Natural killer cell treated with Interleukin-12 subunit alpha and Interleukin-12 subunit beta and Interleukin-15 and Interleukin-18, amount 100 ng/mL, for 72 hours (primary cell): ENCODE data around the gene RDH12. TPM values are rescaled to one million over a fixed set of nuclear protein-coding genes. Genes with fewer than 3 reads are reported as not detected.

Experiments used
- ATAC-seq, 2 donors: fragments of 150-1000 bp; cut with Tn5 transposase in 1 of 2; sonication (Bioruptor Pico), chemical (Tn5 transposase) in 1 of 2; 2 replicates each; pipeline ENCODE4 v1.10.0; 2021
- DNase-seq: peaks from one replicate; pipeline ENCODE4 v3.0.0; 2022; ENCODE audit warnings: low spot score
- H3K27ac Mint-ChIP-seq, 2 donors: 1 replicate in 1 of 2; 2 replicates in 1 of 2; pipeline ENCODE4 v1.8.0; 2022; ENCODE audit warnings: mixed read lengths in 2 of 2, mild to moderate bottlenecking in 1 of 2, moderate library complexity in 1 of 2
- H3K27me3 Mint-ChIP-seq, 2 donors: 1 replicate in 1 of 2; 2 replicates in 1 of 2; pipeline ENCODE4 v1.8.0; 2022; ENCODE audit warnings: mixed read lengths in 2 of 2
- H3K36me3 Mint-ChIP-seq: one replicate; pipeline ENCODE4 v1.8.0; 2022; ENCODE audit warnings: mixed read lengths
- H3K4me1 Mint-ChIP-seq, 2 donors: 1 replicate in 1 of 2; 2 replicates in 1 of 2; pipeline ENCODE4 v1.8.0; 2022; ENCODE audit warnings: low read depth in 2 of 2, mixed read lengths in 2 of 2, mild to moderate bottlenecking in 1 of 2
- H3K4me3 Mint-ChIP-seq: one replicate; pipeline ENCODE4 v1.8.0; 2022; ENCODE audit warnings: mixed read lengths
- H3K9me3 Mint-ChIP-seq: 2 replicates; pipeline ENCODE4 v1.8.0; 2022; ENCODE audit warnings: mixed read lengths
- total RNA-seq, 2 donors: library from RNA; stranded (reverse); gene quantifications; one replicate each; pipeline ENCODE4 v1.2.3, GENCODE V29; 2022

The RDH12 gene
- total RNA-seq, 2 donors from 2014 or later = not detected

- H3K27me3 Mint-ChIP-seq = no peaks in the 10 kb centered on the region
- peaks cover 22% of the 10 kb centered on the region for H3K36me3 Mint-ChIP-seq
- H3K4me3 Mint-ChIP-seq = no peak overlapping the region
- ATAC-seq (no peak), DNase-seq (no peak)
- no peak overlapping the region for H3K27ac Mint-ChIP-seq
- no peaks in the 10 kb centered on the region for H3K4me1 Mint-ChIP-seq
- H3K9me3 Mint-ChIP-seq = no peaks in the 10 kb centered on the region
Observed at GRCh38 chr14:67768219-67768618, 66.5 kb downstream of the RDH12 start.

DNA sequence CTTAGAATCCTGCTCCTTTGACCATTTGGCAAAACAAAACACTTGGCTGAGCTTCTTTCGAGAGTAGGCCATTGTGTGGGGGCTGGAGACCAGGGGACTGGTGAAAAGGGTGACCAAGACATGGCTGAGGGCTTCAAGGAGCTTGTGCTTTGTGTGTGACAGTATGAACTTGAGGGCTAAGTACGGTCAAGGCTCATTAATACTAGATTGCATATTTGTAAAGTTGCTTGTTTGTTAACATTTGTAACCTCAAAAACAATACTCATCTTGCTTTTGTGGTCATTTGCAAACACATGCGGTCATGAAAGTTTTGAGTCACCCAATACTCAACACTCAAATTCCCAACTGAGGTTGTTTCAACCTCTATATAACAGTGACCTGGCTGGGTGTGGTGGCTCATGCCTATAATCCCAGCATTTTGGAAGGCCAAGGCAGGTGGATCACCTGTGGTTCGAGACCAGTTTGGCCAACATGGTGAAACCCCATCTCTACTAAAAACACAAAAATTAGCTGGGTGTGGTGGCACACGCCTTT lies 72.2 kb downstream of the RDH12 start:
- no peak for ATAC-seq
- peaks cover 35% of the 10 kb centered on the region for H3K36me3 Mint-ChIP-seq
- no peaks in the 10 kb centered on the region for H3K27me3 Mint-ChIP-seq
- H3K4me1 Mint-ChIP-seq = no peaks in the 10 kb centered on the region
- no peak overlapping the region for H3K27ac Mint-ChIP-seq
- H3K9me3 Mint-ChIP-seq = no peaks in the 10 kb centered on the region
- H3K4me3 Mint-ChIP-seq = no peak overlapping the region
- DNase-seq = no peak

GRCh38 chr14:67776653-67777322 lies 75.1 kb downstream of the RDH12 start:
- H3K27ac Mint-ChIP-seq = no peak overlapping the region
- peaks cover 36% of the 10 kb centered on the region for H3K36me3 Mint-ChIP-seq
- no peaks in the 10 kb centered on the region for H3K27me3 Mint-ChIP-seq
- DNase-seq (no peak), ATAC-seq (no peak)
- no peaks in the 10 kb centered on the region for H3K4me1 Mint-ChIP-seq
- no peaks in the 10 kb centered on the region for H3K9me3 Mint-ChIP-seq
- H3K4me3 Mint-ChIP-seq = no peak overlapping the region

- DNase-seq (no peak), ATAC-seq (no peak)
- Mint-ChIP-seq H3K27me3 (no peaks in the 10 kb centered on the region), H3K36me3 (peaks cover 36% of the 10 kb centered on the region), H3K9me3 (no peaks in the 10 kb centered on the region), H3K4me3 (no peak overlapping the region), H3K4me1 (no peaks in the 10 kb centered on the region), H3K27ac (no peak overlapping the region)
Observed at GRCh38 chr14:67778792-67779191, 77.1 kb downstream of the RDH12 start.

DNA sequence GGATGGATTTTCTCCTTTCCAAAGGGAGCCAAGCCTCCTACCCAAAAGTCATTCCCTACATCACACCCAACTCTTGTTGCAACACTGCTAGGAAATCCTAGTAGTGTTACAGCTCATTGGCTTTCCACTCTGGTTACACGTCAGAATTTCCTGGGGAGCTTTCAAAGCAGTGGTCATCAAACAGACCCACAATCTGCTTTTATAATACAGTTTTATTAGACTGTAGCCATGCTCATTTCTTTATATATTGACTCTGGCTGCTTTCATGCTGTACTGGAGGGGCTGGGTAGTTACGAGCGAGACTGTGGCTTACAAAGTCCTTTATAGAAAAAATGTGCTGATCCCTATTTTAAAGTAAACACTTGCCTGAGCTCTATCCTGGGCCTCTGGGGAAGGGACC lies 80.4 kb downstream of the RDH12 start:
- DNase-seq (no peak), ATAC-seq (no peak)
- H3K9me3 Mint-ChIP-seq = no peaks in the 10 kb centered on the region
- no peak overlapping the region for H3K4me3 Mint-ChIP-seq
- no peak overlapping the region for H3K27ac Mint-ChIP-seq
- no peaks in the 10 kb centered on the region for H3K4me1 Mint-ChIP-seq
- H3K36me3 Mint-ChIP-seq = peaks cover 27% of the 10 kb centered on the region
- no peaks in the 10 kb centered on the region for H3K27me3 Mint-ChIP-seq

Other genes with a start within 250 kb of the RDH12 start
- gene TMEM229B, start 213.2 kb upstream of the RDH12 start, total RNA-seq = 10 to 100 TPM in 1 of 2 donors, 1 to 10 TPM in 1; 7.1 to 14.7 TPM
- 1 to 10 TPM; 1.2 to 1.9 TPM for gene PLEKHH1, start 168.6 kb upstream of the RDH12 start, total RNA-seq
- 10 to 100 TPM; 30.1 to 37.4 TPM for gene PIGH, start 101.6 kb upstream of the RDH12 start, total RNA-seq
- gene ARG2, start 82.0 kb upstream of the RDH12 start, total RNA-seq = 1 to 10 TPM; 4.3 to 8.0 TPM
- 10 to 100 TPM; 73.5 to 76.6 TPM for gene VTI1B, start 27.3 kb upstream of the RDH12 start, total RNA-seq
- 10 to 100 TPM; 47.0 to 57.3 TPM for gene RDH11, start 6.1 kb upstream of the RDH12 start, total RNA-seq
- gene ZFYVE26, start 114.7 kb downstream of the RDH12 start, total RNA-seq = 10 to 100 TPM; 25.4 to 38.0 TPM
- gene RAD51B, start 117.9 kb downstream of the RDH12 start, total RNA-seq = 10 to 100 TPM; 31.1 to 67.3 TPM